Islet precursor cell (in vitro differentiated cells): ENCODE measurements around the gene TOMT.

ENCODE experiments used
- DNase-seq: peaks from one replicate; pipeline ENCODE4 v3.0.0-alpha.2; 2018

Gene TOMT

DNA sequence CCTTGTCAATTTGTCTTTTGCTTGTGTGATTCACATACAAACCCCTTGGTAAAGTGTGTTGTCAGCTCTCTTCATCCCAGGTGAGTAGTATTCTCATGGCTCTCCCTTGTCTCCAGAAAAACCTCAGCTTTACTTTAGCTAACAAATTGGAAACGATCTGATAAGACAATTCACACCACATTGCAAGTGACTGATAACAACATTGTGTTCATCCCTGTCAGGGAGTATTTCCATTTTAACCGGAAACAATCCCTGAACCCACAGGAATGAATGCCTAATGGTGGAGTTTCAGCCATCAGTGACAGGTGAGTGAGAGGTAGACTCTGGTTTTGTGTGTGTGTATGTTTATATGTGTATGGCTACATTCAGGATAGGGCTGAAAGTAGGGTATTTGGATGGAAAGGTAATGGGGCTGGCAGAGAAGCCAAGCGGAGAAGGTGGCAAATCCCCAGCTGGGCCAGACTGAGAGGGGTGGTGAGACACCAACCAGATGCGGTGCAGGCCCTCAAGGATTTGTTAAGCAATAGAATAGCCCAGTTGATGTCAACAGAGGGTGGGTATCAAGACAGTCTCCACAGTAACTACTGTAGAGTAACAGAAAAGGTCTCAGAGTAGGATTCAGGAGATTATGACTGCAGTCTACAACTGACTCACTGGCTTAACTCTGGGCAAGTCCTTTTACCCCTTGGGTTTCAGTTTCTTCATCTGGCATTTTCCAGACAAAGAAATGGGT is 17.5 kb upstream of the TOMT start:
- DNase-seq = no peak

DNA sequence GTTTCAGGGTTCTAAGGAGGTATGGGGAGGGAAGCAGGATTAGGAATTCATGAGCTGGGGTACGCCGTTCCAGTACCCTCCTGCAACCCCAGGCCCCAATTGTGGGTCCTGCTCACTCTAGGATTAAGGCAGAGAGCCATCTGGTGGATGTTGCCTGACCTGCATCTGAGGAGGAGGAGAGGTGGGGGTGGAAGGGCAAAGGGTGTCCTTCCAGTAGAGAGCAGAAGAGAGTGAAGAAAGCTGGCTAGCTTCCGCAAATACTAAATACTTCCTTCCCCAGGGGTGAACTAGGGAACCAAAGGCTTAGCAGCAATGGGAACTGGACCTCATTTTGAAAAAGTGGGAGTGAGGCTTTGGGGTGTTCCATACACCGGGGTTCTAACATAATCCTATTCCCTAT is 14.4 kb upstream of the TOMT start:
- peak; percentile 87 for DNase-seq

DNA sequence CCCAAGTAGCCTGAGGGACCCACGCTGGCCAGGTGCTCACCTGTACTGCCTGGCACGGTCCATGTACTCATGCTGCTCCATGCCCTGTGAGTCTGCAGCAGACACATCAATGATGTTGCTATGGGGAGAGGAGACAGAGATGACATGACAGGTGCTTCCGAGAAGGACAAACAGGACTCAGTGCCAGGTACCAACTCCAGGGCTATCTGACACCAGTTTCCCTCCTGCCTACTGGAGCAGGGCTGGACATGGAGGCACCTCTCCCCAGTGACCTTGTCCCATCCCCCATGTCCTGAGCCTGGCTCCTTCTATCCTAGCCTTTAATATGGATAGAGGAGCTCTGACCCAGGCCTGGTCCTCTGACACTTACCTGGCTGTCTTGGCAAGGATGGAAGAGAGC is 7.0 kb upstream of the TOMT start:
- DNase-seq = no peak

DNA sequence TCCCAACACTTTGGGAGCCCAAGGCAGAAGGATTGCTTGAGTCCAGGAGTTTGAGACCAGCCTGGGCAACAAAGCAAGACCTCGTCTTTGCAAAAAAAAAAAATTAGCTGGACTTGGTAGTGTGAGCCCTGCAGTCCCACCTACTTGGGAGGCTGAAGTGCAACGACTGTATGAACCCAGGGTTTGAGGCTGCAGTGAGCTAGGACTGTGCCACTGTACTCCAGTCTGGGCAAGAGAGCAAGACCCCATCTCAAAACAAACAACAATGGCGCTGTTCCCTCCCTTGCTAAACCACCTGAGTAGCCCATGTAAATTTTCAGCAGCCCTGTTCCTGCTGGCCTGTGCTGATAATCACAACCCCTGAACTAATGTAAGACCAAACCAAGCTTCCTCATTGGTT is 5.7 kb upstream of the TOMT start:
- DNase-seq = no peak

DNA sequence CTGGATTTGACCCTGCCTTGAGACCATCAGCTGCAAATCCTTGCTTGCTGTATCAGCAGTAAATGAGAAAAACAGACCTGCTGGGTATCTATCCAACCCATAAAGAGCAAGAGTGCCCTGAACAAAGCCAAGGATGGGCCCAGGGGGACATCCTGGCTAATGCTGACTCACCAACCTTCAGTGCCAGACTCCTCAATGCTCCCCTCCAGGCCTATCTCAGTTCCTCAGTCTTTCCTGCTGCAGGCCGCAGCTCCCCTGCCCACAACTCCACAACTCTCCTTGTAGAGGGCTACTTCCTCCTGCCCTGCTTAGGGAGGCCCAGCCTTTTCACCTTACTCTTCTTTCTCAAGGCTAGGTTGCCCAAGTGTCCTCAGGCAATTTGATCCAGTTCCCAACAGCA is 5.3 kb upstream of the TOMT start:
- DNase-seq = no peak

DNA sequence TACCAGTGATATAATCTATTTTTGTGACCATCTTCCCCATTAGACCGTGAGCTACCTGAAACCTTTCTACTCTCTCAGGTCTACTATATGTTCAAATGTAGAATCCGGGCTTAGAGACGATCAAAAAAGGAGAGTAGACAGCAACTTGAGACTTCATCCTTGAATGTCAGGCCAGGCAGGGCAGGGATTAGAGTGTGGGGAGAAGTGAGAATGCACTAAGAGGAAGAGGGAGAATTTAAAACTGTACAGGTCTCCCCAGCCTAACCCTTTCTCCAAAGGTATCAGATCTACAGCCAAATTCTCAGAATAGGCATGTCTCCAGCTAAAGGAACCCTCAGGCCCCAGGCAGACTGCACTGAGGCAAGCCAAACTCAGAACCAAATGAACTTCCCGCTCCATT is 3.6 kb upstream of the TOMT start:
- DNase-seq = no peak

DNA sequence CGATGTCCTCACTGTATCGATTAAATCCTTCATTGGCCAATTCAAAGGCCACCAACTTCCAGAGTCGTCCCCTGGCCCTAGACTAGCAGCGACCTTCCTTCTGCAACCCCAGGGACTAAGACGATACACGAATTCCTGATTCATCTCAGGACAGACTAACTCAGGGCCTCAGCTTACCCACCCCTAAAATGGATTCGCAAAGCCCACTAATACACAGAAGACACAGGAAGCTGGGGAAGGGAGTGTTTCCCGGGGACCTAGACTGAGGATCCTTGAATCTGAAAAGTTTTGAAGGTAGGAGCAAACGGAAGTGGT is 3.1 kb upstream of the TOMT start:
- no peak for DNase-seq

DNA sequence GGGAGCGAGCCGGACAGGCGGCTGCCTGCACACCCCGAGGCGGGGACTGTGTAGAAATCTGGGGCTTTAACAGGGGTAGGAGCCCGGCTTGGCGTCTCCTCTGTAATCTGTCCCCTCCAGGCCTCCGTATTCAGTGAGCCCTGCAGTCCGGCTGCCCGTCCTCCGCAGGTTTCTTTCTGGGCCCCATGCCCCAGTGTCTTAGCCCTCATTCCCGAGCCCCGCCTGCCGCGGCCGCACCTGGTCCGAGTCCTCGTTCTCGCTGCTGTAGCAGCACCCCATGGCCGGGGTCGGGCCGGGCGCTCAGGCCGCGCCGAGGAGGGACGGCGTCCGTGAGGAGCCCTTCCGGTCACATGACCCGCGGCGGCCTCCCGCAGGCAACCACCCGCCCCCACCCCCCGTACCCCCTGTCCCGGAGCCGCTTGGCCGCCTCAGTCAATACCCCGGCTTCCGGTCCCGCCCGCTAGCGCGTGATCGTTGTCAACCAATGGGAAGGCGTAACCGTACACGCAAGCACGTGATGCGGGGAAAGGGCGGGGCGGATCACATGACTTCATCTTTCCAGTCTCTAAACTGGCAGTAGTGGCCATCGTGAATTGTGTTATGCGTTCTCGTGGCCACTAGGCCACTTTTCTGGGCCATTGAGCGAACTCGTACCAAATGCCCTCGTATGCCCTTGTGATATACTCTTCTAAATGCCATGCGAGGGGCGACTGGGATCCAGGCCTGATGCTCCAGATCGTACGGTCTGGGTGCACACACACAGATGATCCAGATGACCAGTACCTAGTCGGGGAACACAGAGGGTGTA is 2.6 kb upstream of the TOMT start, which contains the start of gene LAMTOR1:
TSS of gene LAMTOR1 (minus strand) at position 352 of the 808 bp plus-strand sequence. CDS start at position 279, 73 bp downstream.
- peak; percentile 99 for DNase-seq

DNA sequence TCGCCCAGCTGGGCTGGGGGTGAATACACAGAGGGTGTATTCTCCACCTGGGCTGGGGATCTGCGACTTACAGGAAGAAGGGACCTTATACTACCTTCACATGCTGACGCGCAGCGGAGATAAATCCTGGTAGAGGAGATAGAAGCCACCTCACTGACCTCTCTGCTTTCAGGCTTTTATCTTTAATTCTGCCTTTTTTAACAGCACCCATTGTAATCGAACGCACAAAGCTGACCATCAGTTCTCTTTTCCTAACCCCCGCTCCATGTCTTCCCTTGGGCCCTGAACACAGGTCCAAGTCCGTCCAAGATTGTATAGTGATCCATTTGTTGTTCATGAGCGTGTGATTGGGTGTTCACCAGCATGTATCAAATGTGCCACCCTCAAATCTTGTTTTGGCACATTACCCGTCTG is 2.0 kb upstream of the TOMT start:
- no peak for DNase-seq

DNA sequence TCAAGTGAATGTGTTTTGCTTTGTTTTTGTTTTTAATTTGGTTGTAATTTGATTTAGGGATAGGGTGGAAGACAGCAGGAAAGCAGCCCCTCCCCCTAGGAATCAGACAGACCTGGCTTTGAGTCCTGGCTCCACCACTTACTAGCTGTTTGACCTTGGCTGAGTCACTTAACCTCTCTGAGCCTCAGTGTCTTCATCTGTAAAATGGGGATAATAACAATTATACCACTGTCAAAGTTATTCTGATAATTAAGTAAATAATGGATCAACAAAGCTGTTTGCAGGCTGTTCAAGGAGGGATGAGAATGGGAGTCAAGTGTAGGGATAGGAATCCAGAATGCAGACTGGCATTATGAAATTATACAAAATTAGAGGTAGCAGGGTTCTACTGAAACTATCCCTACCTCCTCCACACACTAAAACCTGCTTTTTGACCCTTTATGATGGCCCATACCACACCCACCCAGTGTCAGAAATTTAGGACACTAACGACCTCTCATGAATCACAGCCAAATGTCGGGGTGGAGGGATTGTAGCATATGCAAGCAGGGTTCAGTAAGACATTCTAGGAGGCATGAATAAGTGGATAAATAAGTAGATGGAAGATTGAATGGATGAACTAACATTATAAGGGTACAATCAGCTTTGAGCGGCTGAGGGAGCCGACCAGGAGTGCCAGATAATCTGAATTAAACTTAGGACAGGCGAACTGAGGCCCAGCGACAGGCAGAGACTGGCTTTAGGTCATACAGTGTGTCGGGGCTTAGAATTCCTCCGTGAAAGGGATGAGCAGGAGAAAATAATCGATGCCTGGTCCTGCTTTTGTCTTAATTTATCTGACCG is 5.8 kb downstream of the TOMT start:
- DNase-seq = no peak

DNA sequence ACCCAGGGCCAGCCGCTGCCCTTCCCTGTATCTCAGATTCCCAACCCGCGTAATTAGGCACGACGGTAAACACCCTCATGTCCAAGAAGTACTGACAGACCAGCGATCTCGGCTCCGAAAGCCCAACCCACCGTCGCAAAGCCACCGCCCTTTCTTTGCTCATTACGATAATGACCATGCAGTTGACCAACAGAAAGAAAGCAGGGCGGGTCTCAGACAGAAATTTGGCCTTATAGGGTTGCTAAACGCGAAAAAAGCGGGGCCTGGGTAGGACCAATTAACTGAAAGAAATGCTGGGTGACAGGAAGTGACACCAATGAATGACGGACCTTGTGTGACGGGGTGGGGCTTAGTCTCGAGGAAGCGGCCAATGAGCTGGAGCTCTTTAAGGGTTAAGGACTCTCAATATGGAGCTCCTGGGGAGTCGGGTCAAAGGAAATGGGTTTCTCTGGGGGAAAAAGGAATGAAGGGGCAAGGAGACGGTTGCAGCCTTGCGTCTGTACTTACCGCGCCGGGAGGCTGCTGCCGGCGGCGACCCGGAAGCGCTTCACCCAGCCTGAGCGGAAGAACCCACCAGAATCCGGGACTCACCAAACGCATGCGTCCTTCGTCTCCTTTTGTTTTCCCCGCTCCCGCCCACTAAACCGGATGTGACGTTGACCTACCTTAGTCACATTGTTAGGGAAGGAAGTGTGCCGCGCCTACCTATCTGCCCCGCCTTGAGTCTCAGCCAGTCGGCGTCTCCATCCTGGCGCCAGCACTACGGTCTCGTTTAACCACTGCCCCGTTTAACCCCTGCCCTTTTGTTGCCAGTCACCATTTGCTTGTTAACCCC is 6.6 kb downstream of the TOMT start, which contains the start of gene ANAPC15:
TSS of gene ANAPC15 (minus strand) at position 553 of the 835 bp plus-strand sequence. CDS start 1,419 bp downstream, outside the sequence.
- DNase-seq = peak; percentile 99

DNA sequence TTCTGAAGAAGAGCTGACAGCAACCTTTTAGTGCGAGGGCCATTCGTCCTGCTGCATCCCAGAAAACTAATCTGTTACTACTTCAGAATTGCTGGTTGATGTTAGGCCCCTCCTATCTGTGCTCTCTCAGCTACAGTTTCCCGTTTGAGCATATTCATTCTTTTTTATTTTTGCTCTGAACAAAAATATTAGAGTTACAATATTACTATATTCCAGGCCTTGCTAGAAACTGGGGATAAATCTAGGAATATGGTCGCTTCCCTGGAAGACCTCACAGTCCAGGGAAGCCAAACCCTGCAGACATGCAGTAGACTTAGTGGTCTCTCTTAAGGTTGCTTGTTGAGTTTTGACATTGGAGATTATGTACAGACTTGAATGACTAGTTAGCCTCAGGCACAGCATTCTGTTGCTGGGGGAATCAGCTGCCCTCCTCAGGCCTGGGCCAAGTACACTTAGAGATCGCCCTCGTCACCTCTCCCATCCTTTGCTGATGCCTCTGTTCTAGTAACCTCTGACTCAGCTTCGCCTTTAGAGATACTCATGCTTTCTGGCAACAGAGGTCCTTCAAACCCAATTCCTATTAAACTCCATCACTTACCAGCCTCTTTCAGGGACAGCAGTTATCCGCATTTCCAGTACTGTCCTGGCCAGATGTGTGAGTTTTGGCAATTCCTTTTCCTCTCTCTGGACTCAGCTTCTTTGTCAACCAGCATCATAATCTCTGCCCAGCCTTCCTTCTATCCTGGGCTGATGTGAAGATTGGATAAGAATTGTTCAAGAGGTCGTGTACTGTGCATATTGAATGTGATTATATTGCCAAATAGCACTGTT is 7.5 kb downstream of the TOMT start:
- DNase-seq = peak; percentile 73

DNA sequence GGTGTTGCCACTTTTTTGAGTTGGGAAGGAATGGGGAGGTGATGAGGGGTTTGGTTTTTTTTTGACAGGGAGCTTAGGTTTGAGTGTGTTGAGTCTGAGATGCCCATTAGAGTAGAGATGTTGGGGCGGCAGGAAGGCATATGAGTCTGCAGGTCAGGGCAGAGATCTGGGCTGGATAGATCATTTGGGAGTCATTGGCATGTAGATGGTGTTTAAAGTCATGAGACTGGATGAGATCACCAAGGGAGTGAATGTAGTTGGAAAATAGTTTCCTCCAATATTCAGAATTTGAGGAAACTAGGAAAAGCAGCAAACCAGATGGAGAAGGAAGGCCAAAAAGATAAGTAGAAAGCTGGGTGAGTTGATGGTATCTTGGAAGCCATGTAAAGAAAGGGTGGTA is 8.8 kb downstream of the TOMT start:
- DNase-seq = no peak

DNA sequence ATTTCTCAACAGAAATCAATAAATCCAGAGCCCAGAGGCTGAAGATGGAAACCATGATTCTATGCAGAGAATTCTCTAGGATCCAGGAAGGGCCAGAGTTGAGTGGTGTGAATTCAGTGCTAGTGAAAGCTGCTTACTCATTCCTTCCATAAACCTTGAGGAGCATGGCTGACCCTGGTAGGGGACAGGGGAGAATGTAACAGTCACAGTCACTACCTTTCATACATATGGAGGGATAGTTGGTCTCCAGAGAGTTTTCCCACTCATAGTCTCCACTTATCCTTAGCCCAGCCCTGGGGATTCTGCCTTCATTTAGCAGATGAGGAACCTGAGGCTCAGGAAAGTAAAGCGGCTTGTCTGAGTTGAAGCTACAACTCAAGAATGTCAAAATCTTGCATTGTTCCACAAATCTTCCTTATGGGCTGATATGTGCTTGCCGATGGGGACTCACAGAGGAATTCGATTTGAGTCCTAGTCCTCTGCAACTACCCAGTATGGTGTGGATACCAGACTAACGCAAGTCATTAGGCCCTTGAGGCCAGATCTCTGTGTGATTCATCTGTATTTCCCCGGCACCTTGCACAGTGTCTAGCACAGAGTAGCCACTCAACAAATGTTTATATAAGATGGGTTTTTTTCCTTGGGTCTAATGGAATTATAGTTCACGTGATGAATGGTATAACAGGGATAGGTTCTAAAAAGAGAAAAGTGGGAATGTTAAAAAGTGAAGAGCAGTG is 10.5 kb downstream of the TOMT start:
- no peak for DNase-seq

DNA sequence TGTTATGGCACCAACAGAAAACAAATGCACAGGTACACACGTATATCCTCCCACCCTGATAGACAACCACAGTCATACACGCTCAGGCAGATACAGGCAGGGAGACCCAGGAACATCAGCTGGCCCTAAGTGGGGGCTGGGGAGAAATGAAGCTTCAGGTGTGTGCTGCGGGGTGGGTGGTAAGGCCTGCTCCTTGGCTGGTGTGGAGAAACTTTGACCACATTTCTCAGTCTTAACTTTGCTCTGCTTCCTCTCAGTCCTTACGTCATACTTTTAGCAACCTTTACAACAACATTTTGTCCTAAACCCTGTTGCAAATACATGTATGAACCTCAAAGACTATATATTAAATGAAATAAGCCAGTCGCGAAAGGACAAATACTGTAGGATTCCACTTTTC is 13.5 kb downstream of the TOMT start:
- DNase-seq = no peak

DNA sequence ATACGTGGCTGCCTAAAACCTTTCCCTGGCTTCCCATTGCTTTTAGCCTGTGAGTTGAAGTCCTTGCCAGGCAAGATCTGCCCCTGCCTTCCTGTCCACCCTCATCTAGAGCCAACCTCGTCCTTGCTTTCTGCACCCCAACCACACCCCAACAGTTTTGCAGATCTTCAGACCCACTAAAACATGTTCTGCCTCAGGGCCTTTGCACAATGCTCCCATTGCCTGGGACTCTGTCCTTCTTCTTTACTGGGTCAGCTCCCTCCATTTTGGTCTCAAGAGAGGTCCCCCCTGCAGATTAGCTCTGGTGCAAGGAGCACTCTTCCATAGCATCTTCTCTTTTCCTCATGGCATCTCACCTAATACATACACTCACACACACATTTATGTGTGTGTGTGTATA is 15.2 kb downstream of the TOMT start:
- no peak for DNase-seq

DNA sequence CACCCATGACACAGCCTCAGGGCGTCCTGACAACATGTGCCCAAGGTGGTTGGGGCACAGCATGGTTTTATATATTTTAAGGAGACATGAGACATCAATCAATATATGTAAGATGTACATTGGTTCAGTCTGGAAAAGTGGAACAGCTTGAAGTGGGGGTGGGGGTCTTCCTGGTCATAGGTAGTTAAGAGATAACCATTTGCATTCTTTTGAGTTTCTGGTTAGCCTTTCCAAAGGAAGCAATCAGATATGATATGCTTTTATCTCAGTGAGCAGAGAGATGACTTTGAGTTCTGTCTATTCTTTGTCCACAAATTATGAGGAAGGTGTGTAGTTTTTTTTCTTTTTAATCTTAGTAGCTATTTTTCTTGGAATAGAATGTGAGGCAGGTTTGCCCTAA is 16.9 kb downstream of the TOMT start:
- no peak for DNase-seq

DNA sequence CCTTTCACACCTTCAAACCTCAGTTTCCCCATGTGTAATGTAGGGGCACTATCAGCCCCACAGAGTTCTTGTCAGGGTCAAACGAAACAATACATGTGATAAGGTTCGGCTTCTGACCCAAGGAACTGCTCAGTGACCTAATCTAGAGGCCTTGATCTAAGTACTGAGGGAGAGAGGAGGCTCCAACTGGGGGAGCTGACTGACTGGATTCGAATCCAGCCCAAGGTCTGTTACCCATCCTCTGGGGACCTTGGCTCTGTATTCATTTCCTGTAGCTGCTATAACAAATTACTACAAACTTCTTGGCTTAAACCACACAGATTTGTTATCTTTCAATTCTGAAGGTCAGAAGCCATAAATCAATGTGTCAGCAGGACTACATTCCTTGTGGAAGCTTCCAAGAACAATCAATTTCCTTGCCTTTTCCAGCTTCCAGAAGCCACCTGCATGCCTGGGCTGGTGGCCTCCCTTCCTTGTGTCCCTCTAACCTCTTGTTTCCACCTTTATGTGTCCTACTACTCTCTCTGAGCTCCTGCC is 17.5 kb downstream of the TOMT start:
- no peak for DNase-seq

DNA sequence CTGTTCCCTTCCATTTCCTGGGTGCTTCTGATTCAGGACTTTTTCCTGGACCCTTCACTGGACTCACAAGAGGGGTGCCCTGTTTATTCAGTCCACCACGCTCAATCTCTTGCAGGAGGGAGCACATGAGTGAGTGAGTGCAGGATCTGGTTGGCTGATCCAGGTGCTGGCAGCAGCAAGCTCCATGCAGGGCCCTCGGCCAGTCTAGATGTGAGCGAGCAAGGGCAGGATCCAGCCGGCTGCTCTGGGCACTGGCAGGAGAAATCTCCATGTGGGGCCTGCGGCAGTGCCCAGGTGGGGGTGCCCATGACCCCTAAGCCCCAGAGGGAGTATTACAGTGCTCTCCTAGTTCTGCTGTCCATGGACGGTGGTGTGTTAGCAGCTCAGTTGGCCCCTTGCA is 18.3 kb downstream of the TOMT start:
- DNase-seq = no peak

DNA sequence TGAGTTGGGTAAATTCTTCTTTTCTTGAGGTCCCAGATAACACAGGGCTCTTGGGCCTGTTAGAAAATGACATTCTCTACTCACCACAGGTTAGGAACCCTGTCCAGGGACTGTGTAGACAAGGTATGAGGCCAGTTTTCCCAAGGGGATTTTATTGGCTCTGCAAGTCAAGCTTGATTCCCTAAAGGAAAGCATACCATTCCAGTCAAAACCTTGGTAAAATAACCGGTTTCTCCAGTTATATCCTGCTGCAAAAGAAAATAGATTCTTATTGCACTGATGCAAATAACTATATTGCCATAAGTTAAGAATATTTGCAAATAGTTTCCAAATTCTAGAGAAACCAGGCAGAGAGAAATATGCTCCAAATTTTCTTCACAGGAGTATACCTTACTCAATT is 20.2 kb downstream of the TOMT start:
- DNase-seq = no peak

DNA sequence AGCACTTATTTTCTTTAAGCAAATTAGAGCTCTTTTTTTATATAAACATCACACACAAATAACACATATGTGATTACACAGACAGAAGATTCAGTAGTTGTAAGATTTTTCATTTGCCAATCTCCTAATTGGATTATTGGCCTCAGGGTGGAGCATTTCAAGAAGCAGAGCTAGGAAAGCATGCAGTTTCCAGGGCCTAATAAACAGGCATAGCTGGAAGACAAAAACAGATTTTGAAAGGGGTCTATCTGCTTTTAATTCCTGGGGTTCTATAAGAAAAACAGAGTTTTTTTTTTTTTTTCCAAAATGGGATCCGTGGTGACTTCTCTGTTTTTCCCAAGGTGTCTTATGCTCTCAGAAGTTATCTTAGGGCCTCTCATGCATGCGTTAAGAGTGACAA is 22.2 kb downstream of the TOMT start:
- DNase-seq = no peak
